C1 segment of cervical spinal cord (tissue), 14 donors: ENCODE results near the gene ZNF808.
"Not testable (repeated sequence)": the region's sequence is repeated elsewhere in the genome, so short reads cannot be mapped to it uniquely, and the experiment has no call there.

Source experiments
- DNase-seq, 14 donors: peaks; one replicate each; lab custom pipeline; 2025; lab: John Stamatoyannopoulos, UW

Gene ZNF808

GRCh38 chr19:52593441-52593840 is 66.0 kb downstream of the ZNF808 start:
- not testable (repeated sequence) for DNase-seq

- DNase-seq: no peak
Measured at GRCh38 chr19:52599241-52599640, 71.8 kb downstream of the ZNF808 start.

- no peak for DNase-seq
Measured at GRCh38 chr19:52600639-52601024, 73.2 kb downstream of the ZNF808 start.

- DNase-seq: peak; percentile 2 to 85 (median 68)
Measured at GRCh38 chr19:52601025-52601973, 73.8 kb downstream of the ZNF808 start.

- DNase-seq: peak in 3 of 14 donors; percentile 0 to 3 (median 3)
Measured at GRCh38 chr19:52601974-52602366, 74.5 kb downstream of the ZNF808 start.

GRCh38 chr19:52602941-52603340 is 75.5 kb downstream of the ZNF808 start:
- no peak for DNase-seq

GRCh38 chr19:52603558-52604207 is 76.2 kb downstream of the ZNF808 start:
- DNase-seq: no peak
